ENCODE data around the gene EIF1. TPM values are rescaled to one million over a fixed set of nuclear protein-coding genes. Genes with fewer than 3 reads are reported as not detected.
"Not testable (repeated sequence)": the region's sequence is repeated elsewhere in the genome, so short reads cannot be mapped to it uniquely, and the experiment has no call there.

The EIF1 gene
- total RNA-seq, 1 donor from 2014 or later: 990 TPM

DNA sequence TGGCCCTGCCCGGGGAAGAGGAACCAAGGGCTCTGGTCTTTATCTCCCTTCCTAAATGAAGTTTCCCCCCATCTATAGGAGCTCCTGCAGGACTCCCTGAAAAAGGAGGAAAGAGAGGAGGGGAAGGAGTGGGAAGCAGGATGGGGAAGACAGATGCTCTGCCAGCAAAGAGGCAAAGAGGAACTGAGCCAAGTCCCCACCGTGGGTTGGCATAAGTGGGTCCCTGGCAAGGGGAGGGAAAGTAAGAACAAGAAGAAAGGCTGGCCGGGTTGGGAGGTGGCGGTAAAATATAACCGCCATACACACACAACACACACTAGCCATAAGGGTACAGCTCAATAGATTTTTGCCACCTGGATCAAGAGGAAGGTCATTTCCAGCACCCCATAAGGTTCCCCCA is 6.1 kb upstream of the EIF1 start:
- no peak overlapping the region for H3K27ac Mint-ChIP-seq (ENCODE audit: unreplicated experiment)

DNA sequence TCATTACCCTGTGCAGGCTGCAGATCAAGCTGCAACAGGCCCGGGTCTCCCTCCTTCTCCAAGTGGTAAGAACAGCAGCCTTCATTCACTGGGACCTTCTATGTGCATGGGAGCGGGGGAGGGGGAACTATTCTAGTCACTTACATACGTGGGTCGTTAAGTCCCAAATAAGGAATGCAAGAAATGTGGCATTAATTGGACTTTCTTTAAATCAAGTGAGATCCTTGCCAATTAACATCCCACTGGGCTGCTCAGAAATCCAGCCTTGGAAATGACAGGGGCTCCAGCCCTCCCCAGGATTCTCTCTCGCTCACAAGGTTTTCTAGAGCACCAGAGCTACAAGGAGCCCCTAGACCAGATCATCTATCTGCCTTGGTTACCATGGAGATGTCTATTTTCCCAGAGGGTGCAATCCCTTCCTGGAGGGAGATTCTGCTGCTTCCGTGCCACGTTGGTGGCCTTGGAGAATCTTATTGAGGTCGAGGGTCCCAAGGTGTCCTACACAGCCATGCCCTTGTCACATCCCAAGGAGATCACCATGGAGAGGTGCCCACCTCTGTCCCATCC is 5.2 kb upstream of the EIF1 start:
- DNase-seq (ENCODE audit: low spot score): no peak
- Mint-ChIP-seq H3K36me3 (ENCODE audit: low read depth) (no peaks in the 10 kb centered on the region), H3K27me3 (ENCODE audit: low read depth) (no peaks in the 10 kb centered on the region), H3K27ac (ENCODE audit: unreplicated experiment) (no peak overlapping the region), H3K4me3 (ENCODE audit: unreplicated experiment) (no peak overlapping the region), H3K9me3 (ENCODE audit: low read depth) (peaks cover 3% of the 10 kb centered on the region), H3K4me1 (ENCODE audit: low read depth) (peaks cover 16% of the 10 kb centered on the region)
- TF ChIP-seq, protein P1, sequence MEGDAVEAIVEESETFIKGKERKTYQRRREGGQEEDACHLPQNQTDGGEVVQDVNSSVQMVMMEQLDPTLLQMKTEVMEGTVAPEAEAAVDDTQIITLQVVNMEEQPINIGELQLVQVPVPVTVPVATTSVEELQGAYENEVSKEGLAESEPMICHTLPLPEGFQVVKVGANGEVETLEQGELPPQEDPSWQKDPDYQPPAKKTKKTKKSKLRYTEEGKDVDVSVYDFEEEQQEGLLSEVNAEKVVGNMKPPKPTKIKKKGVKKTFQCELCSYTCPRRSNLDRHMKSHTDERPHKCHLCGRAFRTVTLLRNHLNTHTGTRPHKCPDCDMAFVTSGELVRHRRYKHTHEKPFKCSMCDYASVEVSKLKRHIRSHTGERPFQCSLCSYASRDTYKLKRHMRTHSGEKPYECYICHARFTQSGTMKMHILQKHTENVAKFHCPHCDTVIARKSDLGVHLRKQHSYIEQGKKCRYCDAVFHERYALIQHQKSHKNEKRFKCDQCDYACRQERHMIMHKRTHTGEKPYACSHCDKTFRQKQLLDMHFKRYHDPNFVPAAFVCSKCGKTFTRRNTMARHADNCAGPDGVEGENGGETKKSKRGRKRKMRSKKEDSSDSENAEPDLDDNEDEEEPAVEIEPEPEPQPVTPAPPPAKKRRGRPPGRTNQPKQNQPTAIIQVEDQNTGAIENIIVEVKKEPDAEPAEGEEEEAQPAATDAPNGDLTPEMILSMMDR (IDR thresholded peaks at IDR 0.05): no peak

More for the DNA sequence above, 6.1 kb upstream of the EIF1 start:
- no peaks in the 10 kb centered on the region for H3K36me3 Mint-ChIP-seq (ENCODE audit: low read depth)
- TF ChIP-seq, protein P1 (IDR thresholded peaks at IDR 0.05): no peak
- DNase-seq (ENCODE audit: low spot score): no peak
- no peaks in the 10 kb centered on the region for H3K27me3 Mint-ChIP-seq (ENCODE audit: low read depth)
- peaks cover 3% of the 10 kb centered on the region for H3K9me3 Mint-ChIP-seq (ENCODE audit: low read depth)
- no peak overlapping the region for H3K4me3 Mint-ChIP-seq (ENCODE audit: unreplicated experiment)
- H3K4me1 Mint-ChIP-seq (ENCODE audit: low read depth): peaks cover 12% of the 10 kb centered on the region

DNA sequence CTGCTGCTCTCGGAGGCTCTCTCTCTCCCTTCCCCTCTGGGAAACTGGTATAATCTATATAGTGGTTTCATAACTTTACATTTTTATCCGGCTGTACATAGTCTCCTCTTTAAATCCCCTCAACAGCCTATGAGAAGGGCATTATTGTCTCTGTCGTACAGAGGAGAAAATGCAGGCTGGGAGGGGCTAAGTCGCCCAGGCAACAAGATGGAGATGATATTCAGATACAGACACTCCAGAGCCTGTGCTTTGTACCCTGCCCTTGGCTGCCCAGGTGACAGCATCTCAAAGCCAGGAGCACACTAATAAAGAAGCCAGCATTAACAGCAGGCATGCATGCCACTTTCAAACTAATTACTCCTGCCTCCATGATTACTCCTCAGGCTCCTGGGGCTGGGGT is 4.7 kb upstream of the EIF1 start:
- H3K4me1 Mint-ChIP-seq (ENCODE audit: low read depth): peaks cover 11% of the 10 kb centered on the region
- no peak overlapping the region for H3K27ac Mint-ChIP-seq (ENCODE audit: unreplicated experiment)
- H3K36me3 Mint-ChIP-seq (ENCODE audit: low read depth): no peaks in the 10 kb centered on the region
- no peak for DNase-seq (ENCODE audit: low spot score)
- H3K4me3 Mint-ChIP-seq (ENCODE audit: unreplicated experiment): no peak overlapping the region
- peaks cover 3% of the 10 kb centered on the region for H3K9me3 Mint-ChIP-seq (ENCODE audit: low read depth)
- TF ChIP-seq, protein P1 (IDR thresholded peaks at IDR 0.05): no peak
- no peaks in the 10 kb centered on the region for H3K27me3 Mint-ChIP-seq (ENCODE audit: low read depth)

DNA sequence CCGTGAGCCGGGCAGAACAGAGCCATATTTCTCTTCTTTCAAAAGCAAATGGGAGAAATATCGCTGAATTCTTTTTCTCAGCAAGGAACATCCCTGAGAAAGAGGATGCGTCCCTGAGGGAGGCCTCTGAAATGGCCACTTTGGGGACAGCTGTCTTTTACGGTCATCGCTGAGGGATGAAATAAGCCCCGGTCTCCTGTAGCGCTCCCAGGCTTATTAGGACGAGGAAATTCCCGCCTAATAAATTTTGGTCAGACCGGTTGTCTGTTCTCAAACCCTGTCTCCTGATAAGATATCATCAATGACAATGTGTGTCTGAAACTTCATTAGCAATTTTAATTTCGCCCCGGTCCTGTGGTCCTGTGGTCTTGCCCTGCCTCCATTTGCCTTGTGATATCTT is 2.9 kb upstream of the EIF1 start:
- Mint-ChIP-seq H3K36me3 (ENCODE audit: low read depth) (peaks cover 13% of the 10 kb centered on the region), H3K4me1 (ENCODE audit: low read depth) (peaks cover 16% of the 10 kb centered on the region)
- not testable (repeated sequence) for H3K27ac Mint-ChIP-seq (ENCODE audit: unreplicated experiment); H3K27me3 Mint-ChIP-seq (ENCODE audit: low read depth); DNase-seq (ENCODE audit: low spot score); H3K9me3 Mint-ChIP-seq (ENCODE audit: low read depth); H3K4me3 Mint-ChIP-seq (ENCODE audit: unreplicated experiment)

DNA sequence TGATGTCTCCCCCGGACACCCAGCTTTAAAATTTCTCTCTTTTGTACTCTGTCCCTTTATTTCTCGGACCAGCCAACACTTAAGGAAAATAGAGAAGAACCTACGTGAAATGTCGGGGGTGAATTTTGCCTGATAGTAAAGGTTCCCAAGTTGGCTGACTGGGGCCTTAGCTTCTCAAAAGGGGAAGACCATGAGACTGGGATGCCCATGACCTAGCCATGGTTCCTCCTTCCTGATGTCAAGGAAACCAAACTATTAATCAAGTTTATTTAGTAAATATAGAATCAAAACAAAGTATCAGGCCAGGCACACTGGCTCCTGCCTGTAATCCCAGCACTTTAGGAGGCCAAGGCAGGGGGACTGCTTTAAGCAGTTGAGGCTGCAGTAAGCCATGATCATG is 2.4 kb upstream of the EIF1 start:
- Mint-ChIP-seq H3K27ac (ENCODE audit: unreplicated experiment) (no peak overlapping the region), H3K4me1 (ENCODE audit: low read depth) (peaks cover 22% of the 10 kb centered on the region), H3K9me3 (ENCODE audit: low read depth) (peaks cover 3% of the 10 kb centered on the region), H3K36me3 (ENCODE audit: low read depth) (peaks cover 18% of the 10 kb centered on the region), H3K27me3 (ENCODE audit: low read depth) (no peaks in the 10 kb centered on the region), H3K4me3 (ENCODE audit: unreplicated experiment) (no peak overlapping the region)
- DNase-seq (ENCODE audit: low spot score): no peak
- TF ChIP-seq, protein P1 (IDR thresholded peaks at IDR 0.05): no peak
